Activated CD4-positive, CD25-positive, alpha-beta regulatory T cell treated with anti-CD3 and anti-CD28 coated beads, Interleukin-2, amount 50 U/mL, for 72 hours (primary cell): ENCODE data around the gene OPCML.
"Not testable (repeated sequence)": the region's sequence is repeated elsewhere in the genome, so short reads cannot be mapped to it uniquely, and the experiment has no call there.

ENCODE experiments used
- DNase-seq: peaks from one replicate; pipeline ENCODE4 v3.0.0; 2021

OPCML gene

DNA sequence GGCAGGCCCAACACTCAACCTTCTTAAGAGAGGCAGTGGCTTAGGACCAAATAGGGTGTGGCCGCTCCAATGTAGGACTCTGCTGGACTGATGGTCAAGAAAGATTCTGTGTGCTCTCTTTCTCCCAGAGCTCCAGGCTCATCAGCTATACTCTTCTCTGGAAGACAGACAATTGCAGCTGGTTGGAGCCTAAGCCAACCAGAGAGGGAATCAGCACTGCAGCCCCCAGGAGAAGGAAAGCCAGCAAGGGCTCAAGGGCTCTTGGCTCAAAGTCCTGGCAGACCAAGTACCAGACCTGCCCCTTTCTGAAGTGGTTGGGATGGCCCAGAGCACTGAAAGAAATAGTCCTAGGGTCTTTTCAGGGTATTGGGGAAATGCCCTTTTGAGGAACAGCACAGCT lies 1084.5 kb downstream of the OPCML start:
- DNase-seq = no peak

DNA sequence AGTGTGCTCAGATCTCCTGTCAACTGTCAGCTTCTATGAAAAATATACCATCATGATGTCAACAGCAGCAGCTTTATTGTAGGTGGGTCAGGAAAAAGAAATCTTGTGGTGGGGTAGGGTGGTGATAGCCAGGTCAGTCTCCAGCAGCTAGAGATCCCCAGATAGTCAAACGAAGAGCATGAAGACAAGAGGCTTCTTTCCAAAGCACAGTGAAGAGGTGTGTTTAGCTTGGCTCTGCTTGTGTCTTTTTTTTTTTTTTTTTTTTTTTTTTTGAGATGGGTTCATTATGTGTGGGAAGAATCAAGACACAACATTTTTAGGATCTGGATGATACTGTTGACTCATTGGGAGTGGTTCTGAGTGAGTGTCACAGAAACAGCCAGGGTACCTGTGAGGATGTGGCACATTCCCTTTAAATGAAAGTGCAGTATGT lies 1086.4 kb downstream of the OPCML start:
- DNase-seq = no peak

DNA sequence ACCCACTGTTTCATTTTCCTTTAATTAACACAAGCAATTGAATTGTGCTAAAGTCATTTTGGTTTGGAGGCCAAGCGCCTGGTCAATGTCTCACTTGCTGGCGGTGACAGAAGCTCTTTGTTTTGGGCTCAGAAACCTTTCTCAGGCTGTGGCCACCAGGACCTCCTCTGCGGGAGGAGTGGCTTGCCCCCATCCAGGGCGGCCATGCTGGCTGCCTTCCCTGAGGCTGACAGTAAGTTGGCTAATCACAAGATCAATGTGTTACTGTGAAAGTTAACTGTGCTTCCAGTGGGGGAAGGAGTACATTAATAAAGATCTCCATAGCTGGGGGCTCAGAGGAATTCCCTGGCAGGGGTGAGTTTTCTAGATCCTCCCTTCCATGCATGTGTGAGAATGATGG lies 1087.4 kb downstream of the OPCML start:
- DNase-seq = no peak

DNA sequence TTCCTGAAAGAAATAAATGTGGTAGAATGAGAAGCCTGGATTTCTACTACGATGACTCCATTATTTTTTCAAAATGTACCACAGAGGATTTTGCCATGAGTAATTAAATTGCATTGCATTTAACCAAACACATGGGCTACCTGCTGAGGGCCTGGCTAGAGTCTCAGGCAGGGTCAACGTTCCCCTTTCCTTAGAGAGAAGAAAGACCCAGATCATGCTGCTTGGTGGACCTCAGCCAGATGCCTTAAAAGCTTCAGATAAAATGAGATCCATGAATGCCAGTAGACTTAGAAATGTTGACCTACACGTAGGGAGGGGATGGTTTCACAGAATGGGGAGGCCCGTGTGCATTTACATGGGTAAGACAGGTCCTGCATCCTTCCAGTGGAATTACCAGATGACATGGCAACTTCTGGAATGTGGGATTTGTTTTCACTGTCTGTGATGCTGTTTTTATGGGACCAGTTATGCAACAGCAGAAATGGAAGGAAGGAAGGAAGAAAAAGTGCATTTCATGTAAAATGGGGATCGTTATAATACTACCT lies 1092.5 kb downstream of the OPCML start:
- DNase-seq = no peak

DNA sequence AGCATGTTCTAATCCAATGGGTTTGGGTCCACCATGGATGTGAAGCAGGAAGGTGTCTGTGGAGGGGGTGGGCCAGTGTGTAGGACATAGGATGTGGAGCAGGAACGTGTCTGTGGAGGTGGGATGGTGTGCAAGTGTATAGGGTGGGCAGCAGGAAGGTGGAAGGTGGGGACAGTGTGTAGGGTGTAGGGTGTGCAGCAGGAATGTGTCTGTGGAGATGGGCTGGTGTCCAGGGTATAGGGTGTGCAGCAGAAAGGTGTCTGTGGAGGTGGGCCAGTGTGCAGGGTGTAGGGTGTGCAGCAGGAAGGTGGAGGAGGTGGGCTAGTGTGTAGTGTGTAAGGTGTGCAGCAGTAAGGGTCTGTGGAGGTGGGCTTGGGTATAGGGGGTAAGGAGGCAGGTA lies 1093.9 kb downstream of the OPCML start:
- DNase-seq = no peak

DNA sequence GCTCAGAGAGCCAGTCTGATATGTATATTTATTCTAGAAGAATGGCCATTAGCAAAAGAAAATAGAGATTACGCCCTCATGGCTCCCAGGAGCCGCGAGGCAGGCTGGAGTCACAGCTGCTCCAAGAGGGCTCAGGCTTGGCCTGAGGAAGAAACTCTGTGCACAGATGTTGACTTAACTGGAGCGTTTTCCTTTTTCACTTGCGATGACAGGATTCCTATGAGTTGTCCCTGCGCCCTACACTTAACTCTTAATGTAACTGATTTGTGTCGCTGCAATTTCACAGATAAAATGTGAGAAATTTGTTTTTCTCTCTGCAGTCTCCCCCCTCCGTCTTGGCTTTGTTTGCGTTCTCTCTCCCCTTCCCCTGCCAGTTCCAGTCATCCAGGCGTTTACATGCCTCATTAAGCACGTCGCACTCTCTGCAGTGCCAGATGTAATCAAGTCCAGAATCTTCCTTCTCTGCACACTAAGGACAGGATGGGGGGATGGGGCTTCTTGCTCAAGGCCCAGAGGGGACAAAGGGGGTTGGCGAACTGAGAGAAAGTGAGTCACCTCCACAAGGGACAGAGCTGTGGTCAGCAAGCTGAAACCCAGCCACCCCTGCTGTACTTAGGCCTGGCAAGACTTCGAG lies 1101.8 kb downstream of the OPCML start:
- DNase-seq = no peak

DNA sequence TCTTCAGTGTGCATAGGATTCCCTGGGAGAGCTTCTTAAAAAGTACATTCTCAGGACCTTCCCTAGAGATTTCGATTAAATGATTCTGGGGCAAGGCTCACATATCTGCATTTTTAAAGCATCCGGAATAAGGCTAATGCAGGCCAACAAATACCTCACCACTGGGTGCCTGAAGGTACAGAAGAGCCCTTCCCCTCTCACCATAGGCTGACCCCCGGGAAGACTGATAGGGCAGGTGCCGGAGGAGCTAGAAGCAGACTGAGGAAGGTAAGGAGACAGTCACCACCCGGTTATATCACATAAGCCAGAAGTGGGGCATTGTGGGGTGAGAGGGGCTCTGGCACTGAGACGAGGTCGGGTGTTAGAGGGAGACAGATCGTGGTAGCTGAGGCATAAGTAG lies 1102.6 kb downstream of the OPCML start:
- DNase-seq = no peak

DNA sequence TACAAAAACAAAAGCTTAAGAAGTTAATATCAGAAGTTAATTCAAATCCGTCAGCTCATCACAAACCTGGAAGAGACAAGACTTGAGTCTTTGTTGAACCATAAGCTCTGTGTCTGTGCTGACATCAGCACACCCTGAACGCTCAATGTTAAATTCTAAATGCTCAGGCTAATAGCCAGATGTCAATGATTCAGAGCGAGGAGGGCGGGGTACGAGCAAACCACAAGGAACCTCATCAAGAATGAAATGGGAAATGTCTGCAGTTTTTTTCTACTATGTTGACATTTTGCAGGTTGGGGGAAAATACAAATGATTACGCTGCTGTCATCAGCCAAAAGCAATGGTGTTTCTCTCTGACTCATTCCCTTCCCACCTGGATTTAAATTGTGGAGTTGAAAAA lies 1104.7 kb downstream of the OPCML start:
- DNase-seq = no peak

DNA sequence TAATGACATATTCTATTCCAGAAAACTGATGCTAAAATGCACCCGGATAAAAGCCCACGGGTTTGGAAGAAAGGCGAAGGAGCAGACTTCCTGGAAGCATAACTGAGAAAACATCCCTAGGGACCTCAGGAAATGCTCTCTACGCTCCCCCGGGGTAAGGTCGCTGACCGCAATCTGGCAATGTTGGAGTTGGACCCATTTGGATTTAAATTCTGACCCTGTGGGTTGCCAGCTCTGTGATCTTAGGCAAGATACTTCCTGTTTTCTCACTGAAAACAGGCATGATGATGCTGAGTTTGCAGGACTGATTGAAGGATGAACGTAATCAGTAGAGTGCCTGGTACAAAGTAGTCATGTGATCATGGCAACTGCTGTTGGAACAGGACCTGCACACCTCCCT lies 1107.9 kb downstream of the OPCML start:
- DNase-seq = no peak

DNA sequence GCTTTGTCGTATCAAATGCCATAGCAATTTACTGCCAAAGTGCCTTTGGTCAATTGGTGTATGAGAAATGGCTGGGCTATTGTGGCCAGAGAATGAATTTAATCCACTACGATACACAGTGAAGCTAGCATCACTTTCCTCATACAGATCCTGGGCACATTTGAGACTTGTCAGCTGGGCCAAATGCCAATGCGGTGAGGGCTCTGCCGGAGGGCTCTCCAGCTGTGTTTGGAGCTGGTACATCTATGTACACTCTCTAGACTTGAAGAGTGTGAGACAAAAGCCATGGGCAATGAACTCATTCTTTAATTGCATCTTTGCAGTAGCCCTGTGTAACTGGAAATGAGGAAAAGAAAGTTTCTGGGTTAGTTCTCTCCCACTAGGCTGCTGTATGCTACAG lies 1109.0 kb downstream of the OPCML start:
- DNase-seq = no peak

DNA sequence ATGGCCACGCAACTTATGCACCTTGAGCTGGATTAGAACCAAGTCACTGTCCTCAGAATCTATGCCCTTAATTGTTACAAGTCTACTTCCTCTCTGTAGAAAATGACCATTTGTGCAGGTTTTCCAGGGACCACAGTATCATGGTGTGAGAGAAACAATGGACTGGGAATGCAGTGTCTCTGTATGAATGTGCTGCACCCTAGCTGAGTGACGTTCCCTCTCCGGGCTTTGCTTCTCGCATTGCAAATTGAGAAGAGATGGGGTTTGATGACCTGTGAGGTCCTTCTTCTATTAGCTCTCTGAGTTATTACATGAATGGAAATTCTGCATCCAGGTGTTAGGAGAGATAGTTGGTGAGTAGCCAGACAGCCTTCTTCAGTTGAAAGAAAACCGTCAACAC lies 1109.6 kb downstream of the OPCML start:
- no peak for DNase-seq

DNA sequence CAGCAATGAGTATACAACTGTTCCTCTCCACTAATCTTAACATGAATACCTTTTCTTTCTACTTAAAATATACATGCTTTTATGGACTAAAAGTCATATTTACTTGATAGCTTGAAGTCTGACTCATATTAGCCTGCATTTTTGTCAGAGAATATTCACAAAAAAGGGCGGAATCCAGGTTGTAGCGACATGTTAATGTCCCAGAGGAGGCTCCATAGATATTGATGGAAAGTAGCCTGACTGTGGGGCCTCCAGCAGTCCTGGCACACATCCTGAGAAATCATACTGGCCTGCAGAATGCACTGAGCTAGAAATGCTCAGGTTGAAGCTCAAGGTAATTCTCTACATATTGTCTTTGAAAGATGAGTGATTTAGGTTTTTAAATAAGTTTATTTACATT lies 1110.7 kb downstream of the OPCML start:
- DNase-seq = no peak

DNA sequence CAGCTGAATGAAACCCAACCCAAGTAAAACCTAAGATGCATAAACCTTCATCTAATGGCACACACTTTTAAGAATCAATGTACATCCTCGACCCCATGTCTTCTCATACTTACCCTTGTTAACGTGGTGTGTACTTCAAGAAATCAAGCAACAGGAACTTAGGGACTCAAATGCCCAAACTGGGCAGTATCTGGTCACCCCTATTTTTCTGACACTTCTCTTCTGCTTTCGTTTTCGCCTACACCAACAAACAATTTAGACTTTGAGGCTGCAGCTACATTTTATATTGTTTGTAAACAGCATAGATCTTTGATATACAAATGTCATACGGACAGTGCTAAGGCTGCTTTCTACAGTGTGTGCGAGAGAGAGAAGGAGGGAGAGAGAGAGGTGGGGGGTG lies 1117.8 kb downstream of the OPCML start:
- DNase-seq = no peak

DNA sequence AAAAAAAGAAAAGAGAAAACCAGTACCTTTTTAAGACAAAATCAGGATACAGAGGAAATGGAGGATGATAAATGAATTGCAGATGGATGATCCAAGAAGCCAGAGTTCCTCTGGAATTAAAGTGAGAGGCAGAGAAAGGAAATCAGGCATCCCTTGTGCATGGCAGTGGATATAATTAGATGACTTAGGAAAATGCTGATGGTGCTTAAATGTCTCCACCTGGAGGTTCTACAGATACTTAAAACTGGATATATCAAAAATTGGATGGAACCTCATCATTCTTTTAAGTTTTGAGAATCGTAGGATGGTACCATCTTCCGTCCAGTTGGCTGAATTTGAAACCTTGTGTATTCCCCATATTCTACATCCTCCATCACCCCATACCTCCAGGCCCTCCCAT lies 1121.9 kb downstream of the OPCML start:
- DNase-seq = no peak

DNA sequence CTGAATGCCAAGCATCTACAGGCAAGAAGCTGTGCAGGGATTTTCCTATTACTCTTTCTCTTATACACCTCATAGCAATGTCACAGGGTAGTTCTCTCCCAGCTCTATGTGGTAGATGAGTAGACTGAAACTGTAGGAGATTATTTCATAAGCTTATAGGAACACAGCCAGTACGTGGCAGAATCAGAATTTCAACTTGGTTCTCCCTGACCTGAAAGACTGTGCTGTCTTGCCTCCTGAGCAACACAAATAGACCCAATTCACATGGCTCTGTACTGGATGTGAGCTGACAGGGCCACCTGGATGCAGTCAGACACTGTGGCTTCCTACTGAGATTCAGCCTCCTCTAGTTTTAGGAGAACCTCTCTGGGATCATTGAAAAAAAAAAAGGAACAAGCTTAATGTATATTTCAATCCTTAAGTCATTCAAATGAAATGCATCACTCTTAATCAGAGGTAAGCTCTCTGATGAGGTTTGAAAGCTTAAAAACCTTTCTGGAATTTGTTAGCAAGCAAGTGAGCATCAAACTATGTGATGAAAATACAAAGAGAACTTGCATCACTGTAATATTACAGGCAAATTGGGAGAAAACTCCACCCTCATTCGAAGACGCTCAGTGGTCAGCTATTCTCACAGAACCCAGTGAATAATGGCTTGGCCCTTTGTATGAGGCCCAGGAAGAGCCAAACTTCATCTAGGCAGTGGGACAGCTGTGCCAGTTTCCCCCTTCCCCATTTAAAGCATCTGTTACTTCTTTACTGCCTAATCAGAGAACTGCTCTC lies 1122.5 kb downstream of the OPCML start:
- no peak for DNase-seq

DNA sequence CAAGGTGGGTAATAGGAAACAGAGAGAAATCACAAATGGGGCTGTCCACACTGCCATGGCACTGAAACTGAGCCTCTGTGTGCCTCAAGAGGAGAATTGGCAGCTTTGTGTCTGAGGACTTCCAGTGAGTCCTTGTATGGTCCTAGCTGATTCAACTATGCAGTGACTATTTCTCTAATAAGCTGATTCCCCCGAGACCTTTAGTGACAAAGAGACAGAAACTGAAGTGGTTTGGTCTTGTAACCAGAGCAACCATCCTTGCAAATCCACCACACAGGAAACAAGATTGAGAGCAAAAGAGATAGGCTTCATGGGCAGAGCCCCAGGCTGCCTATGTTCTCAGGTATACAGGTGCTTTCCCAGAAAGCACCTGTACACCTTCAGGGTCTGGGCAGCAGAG lies 1123.4 kb downstream of the OPCML start:
- DNase-seq = no peak

DNA sequence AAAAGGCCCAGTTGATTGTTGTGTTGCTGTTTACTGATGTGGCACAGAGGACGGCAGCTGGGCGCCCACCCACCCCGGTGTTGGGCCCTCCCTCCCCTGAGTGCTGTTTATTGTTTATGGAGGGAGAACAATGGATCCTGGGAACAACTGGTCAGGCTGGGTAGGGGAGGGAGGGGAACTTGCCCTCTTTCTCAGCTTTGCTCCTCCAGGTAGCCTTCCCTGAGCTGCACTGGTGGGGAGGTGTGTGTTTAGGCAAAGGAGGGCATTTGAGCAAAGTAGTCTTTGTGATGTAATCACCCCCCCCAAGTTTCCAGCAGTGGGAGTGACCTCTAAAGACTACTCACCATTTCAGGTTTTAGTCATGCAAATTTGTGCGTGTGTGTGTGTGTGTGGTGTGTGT lies 1126.6 kb downstream of the OPCML start:
- no peak for DNase-seq

DNA sequence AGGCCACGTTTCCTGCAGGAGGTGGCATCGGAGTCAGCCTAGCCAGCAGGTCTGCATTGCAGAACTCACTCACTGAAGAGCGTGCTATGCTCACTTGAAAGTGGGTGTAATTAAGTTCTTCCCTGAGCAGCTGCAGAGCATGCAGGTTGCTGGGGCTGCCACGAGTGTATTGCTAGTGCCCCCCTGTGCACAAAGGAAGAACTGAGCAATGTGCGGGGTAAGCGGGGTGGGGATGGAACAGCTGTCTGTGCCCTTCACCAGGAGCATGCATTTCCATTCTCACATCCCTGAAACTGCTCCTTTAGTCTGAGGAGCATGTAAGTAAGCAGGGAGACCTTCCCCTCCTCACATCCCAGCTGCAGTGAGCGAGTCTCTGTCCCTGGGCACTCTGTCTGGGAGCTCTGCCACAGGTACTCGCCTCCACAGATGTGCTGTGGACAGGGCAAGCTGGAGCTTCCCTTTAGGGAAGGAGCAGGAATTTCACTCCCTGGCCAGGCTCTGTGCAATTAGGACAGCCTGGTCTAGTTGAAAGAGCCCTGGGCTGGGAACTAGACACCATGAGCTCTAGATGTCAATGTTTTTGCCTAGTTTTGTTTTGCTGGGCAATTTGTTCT lies 1130.1 kb downstream of the OPCML start:
- no peak for DNase-seq

DNA sequence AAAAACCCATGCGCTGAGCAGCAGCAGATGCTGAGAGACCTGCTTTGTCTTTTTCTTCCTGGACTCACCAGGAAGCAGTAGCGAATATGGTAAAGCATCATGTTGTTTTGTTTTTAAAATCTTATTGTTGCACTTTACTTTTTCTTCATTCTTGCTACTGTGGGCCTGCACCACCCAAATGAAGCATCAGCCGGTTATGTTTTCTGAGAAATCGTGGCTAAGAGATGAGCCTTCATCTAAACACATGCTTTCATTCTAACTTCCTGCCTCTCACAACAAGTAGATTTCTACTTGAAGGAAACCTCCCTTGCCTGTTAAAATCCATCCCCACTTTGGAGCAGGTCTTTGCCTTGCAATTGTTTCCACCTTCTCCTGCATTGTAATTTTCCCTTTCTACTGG lies 1136.0 kb downstream of the OPCML start:
- DNase-seq = no peak

DNA sequence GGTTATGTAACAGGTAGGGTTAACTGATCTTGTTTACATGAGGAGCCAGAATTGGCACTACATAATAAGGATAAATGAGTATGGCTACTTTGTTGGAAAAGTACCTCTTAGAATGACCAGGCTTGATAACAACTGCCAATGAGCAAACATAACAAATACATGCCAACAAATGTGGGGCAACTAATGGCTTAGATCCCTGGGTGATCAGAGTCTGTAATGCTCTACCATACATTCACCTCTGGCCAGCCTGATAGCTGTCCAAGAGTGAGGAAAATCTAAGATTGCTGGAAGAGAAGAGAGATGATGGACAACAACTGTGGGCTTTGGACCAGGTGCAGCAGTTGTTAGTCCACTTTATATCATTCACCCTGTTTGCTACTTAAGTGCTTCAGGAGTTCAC lies 1136.9 kb downstream of the OPCML start:
- DNase-seq = no peak

DNA sequence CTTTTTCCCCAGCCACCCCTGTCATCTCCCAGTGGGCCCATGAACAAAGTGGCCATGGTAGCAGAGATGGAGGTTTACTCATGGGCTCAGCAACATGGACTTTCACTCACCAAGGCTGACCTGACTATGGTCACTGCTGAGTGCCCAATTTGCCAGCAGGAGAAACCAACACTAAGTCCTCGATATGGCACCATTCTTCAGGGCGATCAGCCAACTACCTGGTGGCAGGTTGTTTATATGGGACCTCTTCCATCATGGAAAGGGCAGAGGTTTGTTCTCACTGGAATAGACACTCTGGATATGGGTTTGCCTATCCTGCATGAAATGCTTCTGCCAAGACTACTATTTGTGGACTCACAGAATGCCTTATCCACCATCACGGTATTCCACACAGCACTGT lies 1152.8 kb downstream of the OPCML start:
- no peak for DNase-seq

DNA sequence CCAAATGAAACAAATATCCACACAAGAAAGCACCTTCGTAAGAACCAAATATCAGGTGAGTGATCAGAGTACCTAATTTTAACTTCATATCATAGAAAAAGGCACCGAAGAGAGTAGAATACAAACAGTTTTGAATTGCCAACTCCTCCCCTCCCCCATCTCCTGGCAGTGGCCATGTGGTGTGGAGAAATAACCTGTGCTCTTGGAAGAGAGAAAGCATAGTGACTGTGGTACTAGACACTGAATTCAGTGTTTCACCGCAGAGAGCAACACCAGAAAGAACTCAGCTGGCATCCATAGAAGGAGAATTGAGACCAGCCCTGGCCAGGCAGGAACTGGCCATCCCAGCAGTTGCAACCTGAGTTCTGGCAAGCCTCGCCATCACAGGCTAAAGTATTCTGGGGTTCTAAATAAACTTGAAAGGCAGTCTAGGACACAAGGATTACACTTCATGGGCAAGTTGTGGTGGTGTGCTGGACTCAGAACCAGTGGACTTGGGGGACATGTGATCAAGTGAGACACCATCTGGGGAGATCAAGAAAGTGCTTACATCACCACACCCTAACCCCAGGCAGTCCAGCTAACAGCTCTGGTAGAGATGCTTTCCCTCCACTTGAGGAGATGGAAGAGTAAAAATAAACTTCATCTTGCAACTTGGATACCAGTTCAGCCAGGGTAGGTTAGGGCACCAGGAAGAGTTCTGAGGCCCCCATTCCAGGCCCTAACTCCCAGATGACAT lies 1158.7 kb downstream of the OPCML start:
- no peak for DNase-seq

DNA sequence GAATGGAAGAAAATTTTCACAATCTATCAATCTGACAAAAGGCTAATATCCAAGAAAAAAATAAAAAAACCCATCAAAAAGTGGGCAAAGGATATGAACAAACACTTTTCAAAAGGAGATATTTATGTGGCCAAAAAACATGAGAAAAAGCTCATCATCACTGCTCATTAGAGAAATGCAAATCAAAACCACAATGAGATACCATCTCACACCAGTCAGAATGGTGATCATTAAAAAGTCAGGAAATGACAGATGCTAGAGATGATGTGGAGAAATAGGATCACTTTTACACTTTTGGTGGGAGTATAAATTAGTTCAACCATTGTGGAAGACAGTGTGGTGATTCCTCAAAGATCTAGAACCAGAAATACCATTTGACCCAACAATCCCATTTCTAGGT lies 1162.2 kb downstream of the OPCML start:
- DNase-seq = not testable (repeated sequence)
